Fibroblast of lung (primary cell): ENCODE measurements around the gene ZNF775. TPM values are rescaled to one million over a fixed set of nuclear protein-coding genes. Genes with fewer than 3 reads are reported as not detected.
A peak's percentile ranks its signal among the peaks of the same experiment; 100 is the strongest.

Experiments used
- DNase-seq, 2 donors: peaks; one replicate each; pipeline versions ENCODE4 v3.0.0 to v3.0.0-alpha.2; 2010; ENCODE audit warnings: low read depth in 2 of 2
- H2AFZ ChIP-seq: 2 replicates; pipeline ENCODE4 v1.5.1; 2012; ENCODE audit warnings: low read length, control low read depth, inconsistent platforms
- H3K27ac ChIP-seq: 2 replicates; pipeline ENCODE4 v1.5.1; 2011; ENCODE audit warnings: low read length, control low read depth; ENCODE audit not compliant: insufficient read depth
- H3K27me3 ChIP-seq: 2 replicates; pipeline ENCODE4 v1.5.1; 2011; ENCODE audit warnings: mild to moderate bottlenecking, low read length; ENCODE audit not compliant: control insufficient read depth, insufficient read depth
- H3K36me3 ChIP-seq: 2 replicates; pipeline ENCODE4 v1.5.1; 2011; ENCODE audit warnings: low read length; ENCODE audit not compliant: control insufficient read depth, insufficient read depth
- H3K4me1 ChIP-seq: 2 replicates; pipeline ENCODE4 v1.5.1; 2011; ENCODE audit warnings: low read length; ENCODE audit not compliant: control insufficient read depth, insufficient read depth; ENCODE audit errors: extremely low read depth
- H3K4me2 ChIP-seq: 2 replicates; pipeline ENCODE4 v1.5.1; 2011; ENCODE audit warnings: low read length, control low read depth; ENCODE audit not compliant: insufficient read depth; ENCODE audit errors: extremely low read depth
- H3K4me3 ChIP-seq, 4 experiments: fragments of 200-600 bp in 1 of 4; sonication (generic) in 1 of 4; replicated peaks in 1 of 4; 2 replicates each; pipeline ENCODE4 v1.5.1; 2011 to 2016; ENCODE audit warnings: low read length in 4 of 4, low read depth in 3 of 4, mild to moderate bottlenecking in 3 of 4, control low read depth in 2 of 4, inconsistent platforms in 1 of 4, mixed read lengths in 1 of 4; ENCODE audit not compliant: insufficient read depth in 1 of 4; ENCODE audit errors: control extremely low read depth in 1 of 4
- H3K79me2 ChIP-seq: 2 replicates; pipeline ENCODE4 v1.5.1; 2012; ENCODE audit warnings: mild to moderate bottlenecking, low read length, inconsistent platforms; ENCODE audit not compliant: control insufficient read depth, insufficient read depth
- H3K9ac ChIP-seq: 2 replicates; pipeline ENCODE4 v1.5.1; 2011; ENCODE audit warnings: mild to moderate bottlenecking, low read length, control low read depth; ENCODE audit not compliant: insufficient read depth
- H3K9me3 ChIP-seq: 2 replicates; pipeline ENCODE4 v1.5.1; 2012; ENCODE audit warnings: low read depth, low read length; ENCODE audit not compliant: control insufficient read depth, insufficient read depth
- H4K20me1 ChIP-seq: 2 replicates; pipeline ENCODE4 v1.5.1; 2011; ENCODE audit warnings: low read length; ENCODE audit not compliant: control insufficient read depth, insufficient read depth; ENCODE audit errors: extremely low read depth
- CTCF ChIP-seq, 2 donors: IDR thresholded peaks in 1 of 2; conservative IDR thresholded peaks in 1 of 2; 1 replicate in 1 of 2; 2 replicates in 1 of 2; pipeline ENCODE4 v1.5.1; 2011 to 2012; ENCODE audit warnings: low read length in 2 of 2, control low read depth in 1 of 2, inconsistent platforms in 1 of 2, low read depth in 1 of 2, mild to moderate bottlenecking in 1 of 2
- EZH2 ChIP-seq: IDR thresholded peaks from 2 replicates; pipeline ENCODE4 v1.5.1; 2012; ENCODE audit warnings: low read length, control low read depth, mild to moderate bottlenecking; ENCODE audit errors: missing control alignments
- polyA plus RNA-seq, 2 donors: library from polyadenylated mRNA; depleted of rRNA in 1 of 2; stranded (reverse) in 1 of 2; unstranded in 1 of 2; fragments of >200 nt; gene quantifications; 2 replicates each; pipeline ENCODE4 v1.2.1, GENCODE V29; 2011 to 2012; ENCODE audit warnings: missing spikeins in 1 of 2
- total RNA-seq: library from RNA; depleted of rRNA; stranded (reverse); fragments of >200 nt; gene quantifications from 2 replicates; pipeline ENCODE4 v1.2.1, GENCODE V29; 2014

The ZNF775 gene
- total and polyA plus RNA-seq, 2 donors (not counting 1 experiment from before 2014, with no cell fraction given): 1.2 to 9.6 TPM

GRCh38 chr7:150399421-150400007 lies 20.4 kb downstream of the ZNF775 start:
- TF ChIP-seq CTCF (conservative IDR thresholded peaks at IDR 0.05 in 1 of 2, IDR thresholded peaks at IDR 0.05 in 1 of 2; ENCODE audit: low read depth in 1 of 2, low read length in 2 of 2) (no peak), EZH2 (no peak)
- Histone ChIP-seq H3K27ac (no peak overlapping the region), H3K36me3 (peaks cover 2% of the 10 kb centered on the region), H4K20me1 (no peaks in the 10 kb centered on the region), H3K4me1 (peaks cover 2% of the 10 kb centered on the region), H3K27me3 (no peaks in the 10 kb centered on the region), H2AFZ (no peak overlapping the region), H3K79me2 (no peaks in the 10 kb centered on the region), H3K9ac (no peak overlapping the region), H3K4me3 (no peak overlapping the region), H3K9me3 (no peaks in the 10 kb centered on the region), H3K4me2 (no peak overlapping the region)
- no peak for DNase-seq

GRCh38 chr7:150400008-150400787 lies 21.1 kb downstream of the ZNF775 start:
- peaks cover 2% of the 10 kb centered on the region for H3K36me3 ChIP-seq
- no peaks in the 10 kb centered on the region for H3K79me2 ChIP-seq
- H3K4me3 ChIP-seq: no peak overlapping the region
- no peak overlapping the region for H3K27ac ChIP-seq
- H2AFZ ChIP-seq: no peak overlapping the region
- peak in 1 of 2 donors; percentile 45 for DNase-seq
- no peak for TF ChIP-seq CTCF (conservative IDR thresholded peaks at IDR 0.05 in 1 of 2, IDR thresholded peaks at IDR 0.05 in 1 of 2; ENCODE audit: low read depth in 1 of 2, low read length in 2 of 2)
- no peak for TF ChIP-seq EZH2
- no peaks in the 10 kb centered on the region for H3K9me3 ChIP-seq
- peak overlapping the region; percentile 15 for H3K4me2 ChIP-seq
- H3K9ac ChIP-seq: no peak overlapping the region
- no peaks in the 10 kb centered on the region for H4K20me1 ChIP-seq
- no peaks in the 10 kb centered on the region for H3K27me3 ChIP-seq
- H3K4me1 ChIP-seq: peaks cover 2% of the 10 kb centered on the region

- H3K79me2 ChIP-seq: no peaks in the 10 kb centered on the region
- DNase-seq: no peak
- H3K27me3 ChIP-seq: no peaks in the 10 kb centered on the region
- TF ChIP-seq EZH2: no peak
- no peak for TF ChIP-seq CTCF (conservative IDR thresholded peaks at IDR 0.05 in 1 of 2, IDR thresholded peaks at IDR 0.05 in 1 of 2; ENCODE audit: low read depth in 1 of 2, low read length in 2 of 2)
- H3K9me3 ChIP-seq: no peaks in the 10 kb centered on the region
- H2AFZ ChIP-seq: no peak overlapping the region
- peaks cover 2% of the 10 kb centered on the region for H3K36me3 ChIP-seq
- H4K20me1 ChIP-seq: no peaks in the 10 kb centered on the region
- H3K9ac ChIP-seq: no peak overlapping the region
- no peak overlapping the region for H3K27ac ChIP-seq
- H3K4me3 ChIP-seq: no peak overlapping the region
- H3K4me2 ChIP-seq: no peak overlapping the region
- peaks cover 2% of the 10 kb centered on the region for H3K4me1 ChIP-seq
Observed at GRCh38 chr7:150400788-150401423, 21.8 kb downstream of the ZNF775 start.
